ENCODE data around the gene ACTN3.

DNA sequence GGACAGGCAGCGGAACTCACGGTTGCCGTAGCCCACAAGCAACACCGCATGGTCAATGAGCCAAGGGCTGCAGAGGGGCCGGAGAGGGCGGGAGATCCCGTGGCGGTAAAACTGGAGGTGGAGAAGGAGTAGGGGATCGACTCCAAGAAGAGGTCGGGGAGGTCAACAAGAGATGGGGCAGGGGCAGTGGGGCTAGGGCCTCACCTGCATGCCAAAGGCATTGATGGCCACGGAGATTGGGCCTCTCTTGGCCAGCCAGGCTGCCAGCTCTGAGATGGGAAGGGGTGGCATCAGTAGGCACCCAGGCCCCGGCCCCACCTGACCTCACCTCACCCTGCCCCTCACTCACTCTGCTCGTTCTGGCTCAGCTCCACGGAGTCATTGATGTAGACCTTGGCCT, 17.8 kb downstream of the ACTN3 start:
- TF ChIP-seq, protein P1, sequence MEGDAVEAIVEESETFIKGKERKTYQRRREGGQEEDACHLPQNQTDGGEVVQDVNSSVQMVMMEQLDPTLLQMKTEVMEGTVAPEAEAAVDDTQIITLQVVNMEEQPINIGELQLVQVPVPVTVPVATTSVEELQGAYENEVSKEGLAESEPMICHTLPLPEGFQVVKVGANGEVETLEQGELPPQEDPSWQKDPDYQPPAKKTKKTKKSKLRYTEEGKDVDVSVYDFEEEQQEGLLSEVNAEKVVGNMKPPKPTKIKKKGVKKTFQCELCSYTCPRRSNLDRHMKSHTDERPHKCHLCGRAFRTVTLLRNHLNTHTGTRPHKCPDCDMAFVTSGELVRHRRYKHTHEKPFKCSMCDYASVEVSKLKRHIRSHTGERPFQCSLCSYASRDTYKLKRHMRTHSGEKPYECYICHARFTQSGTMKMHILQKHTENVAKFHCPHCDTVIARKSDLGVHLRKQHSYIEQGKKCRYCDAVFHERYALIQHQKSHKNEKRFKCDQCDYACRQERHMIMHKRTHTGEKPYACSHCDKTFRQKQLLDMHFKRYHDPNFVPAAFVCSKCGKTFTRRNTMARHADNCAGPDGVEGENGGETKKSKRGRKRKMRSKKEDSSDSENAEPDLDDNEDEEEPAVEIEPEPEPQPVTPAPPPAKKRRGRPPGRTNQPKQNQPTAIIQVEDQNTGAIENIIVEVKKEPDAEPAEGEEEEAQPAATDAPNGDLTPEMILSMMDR (conservative IDR thresholded peaks at IDR 0.05), result no peak
- no peak for TF ChIP-seq ZFX (IDR thresholded peaks at IDR 0.05)
